GM12874 (cell line): ENCODE measurements around the gene MYO1G.

Source experiments
- CTCF ChIP-seq: IDR thresholded peaks from 2 replicates; pipeline ENCODE4 v1.5.1; 2011; ENCODE audit warnings: low read depth, mild to moderate bottlenecking, control low read depth, low read length, moderate library complexity; ENCODE audit not compliant: insufficient read depth

Gene MYO1G

GRCh38 chr7:44961844-44962482 lies 16.9 kb downstream of the MYO1G start:
- TF ChIP-seq CTCF = no peak

GRCh38 chr7:44960011-44960580 lies 18.7 kb downstream of the MYO1G start:
- no peak for TF ChIP-seq CTCF

GRCh38 chr7:44959433-44959951 lies 19.3 kb downstream of the MYO1G start:
- no peak for TF ChIP-seq CTCF

DNA sequence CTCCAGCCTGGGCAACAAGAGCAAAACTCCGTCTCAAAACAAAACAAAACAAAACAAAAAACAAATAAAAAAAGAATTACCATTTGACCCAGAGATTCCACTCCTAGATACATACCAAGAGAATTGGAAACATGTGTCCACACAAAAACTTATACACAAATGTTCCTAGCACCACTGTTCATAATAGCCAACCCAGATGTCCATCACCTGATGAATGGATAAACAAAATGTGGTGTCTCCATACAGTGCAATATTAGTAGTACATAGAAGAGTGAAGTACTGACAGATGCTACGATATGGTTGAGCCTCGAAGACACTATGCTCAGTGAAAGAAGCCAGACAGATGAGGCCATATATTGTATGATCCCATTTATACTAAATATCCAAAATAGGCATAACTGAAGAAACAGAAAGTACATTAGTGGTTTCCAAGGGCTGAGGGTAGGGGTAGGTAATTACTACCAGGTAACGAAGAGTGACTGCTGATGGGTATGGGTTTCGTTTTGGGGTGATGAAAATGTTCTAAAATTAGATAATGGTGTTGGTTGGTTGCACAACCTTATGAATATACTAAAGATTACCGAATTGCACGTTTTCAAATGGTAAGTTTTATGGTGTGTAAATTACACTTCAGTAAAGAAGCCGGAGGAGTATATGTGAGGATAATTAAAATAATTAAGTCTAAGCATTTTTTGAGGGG lies 20.0 kb downstream of the MYO1G start:
- TF ChIP-seq CTCF = no peak

GRCh38 chr7:44956157-44956766 lies 22.6 kb downstream of the MYO1G start:
- no peak for TF ChIP-seq CTCF

DNA sequence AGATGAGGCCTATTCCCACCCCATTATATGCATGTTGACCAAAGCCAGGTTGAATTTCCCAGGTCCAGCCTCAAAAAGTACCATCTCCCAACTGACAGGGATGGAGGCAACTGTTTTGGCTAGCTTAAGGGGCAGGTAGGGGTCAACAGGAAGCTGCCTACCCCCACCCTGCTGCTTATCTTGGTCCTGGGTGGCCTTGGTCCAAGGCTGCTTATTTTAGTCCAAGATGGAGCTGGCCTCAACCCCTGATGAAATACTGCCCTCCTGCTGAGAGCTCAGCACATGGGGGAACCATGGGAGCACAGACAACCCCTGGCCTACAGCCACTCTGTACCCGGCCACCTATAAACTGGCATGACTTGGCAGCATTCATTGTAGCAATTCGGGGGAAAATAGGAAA lies 23.1 kb downstream of the MYO1G start:
- TF ChIP-seq CTCF = no peak

- TF ChIP-seq CTCF = no peak
Measured at GRCh38 chr7:44953156-44953555, 25.7 kb downstream of the MYO1G start.
